Stimulated activated naive B cell treated with anti-CD40 and anti-IgM and Interleukin-4, amounts not matched to agents 10 μg/mL and 1 μg/mL and 100 μg/mL, for 72 hours (primary cell): ENCODE measurements around the gene HPS1.

Experiments used
- ATAC-seq, 2 donors: fragments of 150-1000 bp; cut with Tn5 transposase; replicated peaks; 2 replicates each; pipeline ENCODE4 v1.10.0; 2021; ENCODE audit warnings: moderate library complexity in 1 of 2
- DNase-seq: peaks from one replicate; pipeline ENCODE4 v3.0.0; 2021
- H3K27ac Mint-ChIP-seq: one replicate; pipeline ENCODE4 v1.8.0; 2022; ENCODE audit warnings: mild to moderate bottlenecking, mixed read lengths
- H3K27me3 Mint-ChIP-seq, 2 donors: one replicate each; pipeline ENCODE4 v1.8.0; 2022; ENCODE audit warnings: mixed read lengths in 2 of 2
- H3K36me3 Mint-ChIP-seq, 2 donors: one replicate each; pipeline ENCODE4 v1.8.0; 2022; ENCODE audit warnings: mixed read lengths in 2 of 2, mild to moderate bottlenecking in 1 of 2
- H3K4me1 Mint-ChIP-seq, 2 donors: one replicate each; pipeline ENCODE4 v1.8.0; 2022; ENCODE audit warnings: mixed read lengths in 2 of 2, mild to moderate bottlenecking in 1 of 2
- H3K4me3 Mint-ChIP-seq, 2 donors: one replicate each; pipeline ENCODE4 v1.8.0; 2022; ENCODE audit warnings: mild to moderate bottlenecking in 2 of 2, mixed read lengths in 2 of 2, moderate library complexity in 1 of 2
- H3K9me3 Mint-ChIP-seq, 2 donors: one replicate each; pipeline ENCODE4 v1.8.0; 2022; ENCODE audit warnings: mixed read lengths in 2 of 2, mild to moderate bottlenecking in 1 of 2

HPS1 gene

GRCh38 chr10:98446661-98447221 is at the start of gene HPS1:
TSS of gene HPS1 (minus strand) at chr10:98446935. CDS start at chr10:98443240, 3,695 bp downstream.
- peaks cover 37 to 57% of the 10 kb centered on the region in 2 donors for H3K4me1 Mint-ChIP-seq
- ATAC-seq: peak; percentile 87 to 92
- H3K27me3 Mint-ChIP-seq: no peaks in the 10 kb centered on the region
- peak within 1 kb of the TSS; percentile 93 to 98 for H3K4me3 Mint-ChIP-seq
- peaks cover 25 to 32% of the 10 kb centered on the region in 2 donors for H3K36me3 Mint-ChIP-seq
- H3K9me3 Mint-ChIP-seq: no peaks in the 10 kb centered on the region
- peak; percentile 90 for DNase-seq
- peak within 1 kb of the TSS; percentile 97 for H3K27ac Mint-ChIP-seq

DNA sequence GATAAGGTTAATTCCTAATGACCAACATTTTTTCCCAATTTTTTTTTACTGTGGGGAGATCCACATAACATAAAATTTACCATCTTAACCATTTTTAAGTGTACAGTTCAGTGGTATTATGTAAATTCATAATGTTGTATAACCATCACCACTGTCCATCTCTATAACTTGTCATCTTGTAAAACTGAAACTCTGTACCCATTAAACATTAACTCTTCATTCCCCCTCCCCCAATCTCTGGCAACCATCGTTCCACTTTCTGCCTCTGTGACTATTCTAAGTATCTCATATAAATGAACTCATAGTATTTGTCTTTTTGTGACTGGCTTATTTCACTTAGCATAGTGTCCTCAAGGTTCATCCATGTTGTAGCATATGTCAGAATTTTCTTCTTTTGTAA is 46.0 kb upstream of the HPS1 start:
- Mint-ChIP-seq H3K9me3 (peaks cover 12 to 13% of the 10 kb centered on the region in 2 donors), H3K27me3 (peaks cover 12 to 19% of the 10 kb centered on the region in 2 donors), H3K4me1 (no peaks in the 10 kb centered on the region), H3K4me3 (no peak overlapping the region), H3K27ac (no peak overlapping the region), H3K36me3 (peaks cover 0 to 10% of the 10 kb centered on the region in 2 donors)
- ATAC-seq: no peak
- no peak for DNase-seq

DNA sequence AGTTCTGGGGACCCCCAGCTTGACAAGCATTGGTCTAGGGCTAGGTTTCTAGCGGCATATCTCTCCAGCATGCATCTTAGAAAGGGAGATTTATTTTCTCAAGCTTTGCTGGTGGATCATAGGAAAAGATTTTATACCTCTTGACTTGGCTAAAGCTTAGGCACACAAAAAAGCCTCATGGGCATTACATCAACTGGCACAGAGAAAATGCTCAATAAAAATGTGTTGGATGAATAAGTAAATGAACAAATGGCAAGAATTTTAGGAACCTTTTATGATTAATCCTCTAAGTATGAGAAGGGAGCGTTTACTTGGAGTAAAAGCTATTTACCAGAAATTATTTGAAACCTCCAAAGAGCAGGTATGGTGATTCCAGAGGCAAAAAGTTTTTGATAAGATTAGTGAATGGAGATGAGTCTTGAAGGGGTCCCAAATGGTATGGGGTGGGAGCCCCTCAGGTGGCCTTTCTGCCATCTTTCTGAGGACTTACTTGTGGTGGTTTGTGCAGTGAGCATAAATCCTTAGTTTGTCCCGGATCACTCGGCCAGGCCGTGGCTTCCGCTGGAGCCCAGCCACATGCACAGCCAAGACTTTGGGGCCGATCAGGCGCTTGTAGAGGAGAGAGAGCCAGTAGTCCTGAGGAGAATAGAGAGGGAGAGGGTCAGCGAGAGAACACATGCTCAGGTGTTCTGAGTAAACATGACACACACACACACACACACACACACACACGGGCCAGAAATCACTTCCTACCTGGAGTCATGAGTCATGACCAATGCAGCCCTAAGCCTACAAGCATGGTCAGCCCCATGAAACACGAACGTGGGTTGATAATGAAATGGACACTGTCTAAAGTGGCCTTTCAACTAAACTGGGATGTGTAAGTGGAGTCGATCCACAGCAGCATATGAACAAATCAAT is 43.1 kb upstream of the HPS1 start:
- peaks cover 15 to 21% of the 10 kb centered on the region in 2 donors for H3K27me3 Mint-ChIP-seq
- H3K4me3 Mint-ChIP-seq: no peak overlapping the region
- H3K27ac Mint-ChIP-seq: no peak overlapping the region
- H3K4me1 Mint-ChIP-seq: no peaks in the 10 kb centered on the region
- H3K9me3 Mint-ChIP-seq: peaks cover 4% of the 10 kb centered on the region in 2 donors
- H3K36me3 Mint-ChIP-seq: no peaks in the 10 kb centered on the region
- DNase-seq (no peak), ATAC-seq (no peak)

GRCh38 chr10:98488669-98489430 is 42.1 kb upstream of the HPS1 start:
- peaks cover 20 to 26% of the 10 kb centered on the region in 2 donors for H3K27me3 Mint-ChIP-seq
- peaks cover 4% of the 10 kb centered on the region in 2 donors for H3K9me3 Mint-ChIP-seq
- no peaks in the 10 kb centered on the region for H3K36me3 Mint-ChIP-seq
- H3K27ac Mint-ChIP-seq: no peak overlapping the region
- H3K4me1 Mint-ChIP-seq: no peaks in the 10 kb centered on the region
- ATAC-seq (no peak), DNase-seq (no peak)
- no peak overlapping the region for H3K4me3 Mint-ChIP-seq

GRCh38 chr10:98487649-98488048 is 40.9 kb upstream of the HPS1 start:
- no peak overlapping the region for H3K27ac Mint-ChIP-seq
- no peak overlapping the region for H3K4me3 Mint-ChIP-seq
- no peak for DNase-seq
- peaks cover 2 to 4% of the 10 kb centered on the region in 2 donors for H3K9me3 Mint-ChIP-seq
- no peaks in the 10 kb centered on the region for H3K4me1 Mint-ChIP-seq
- H3K36me3 Mint-ChIP-seq: no peaks in the 10 kb centered on the region
- ATAC-seq: no peak
- peaks cover 20 to 26% of the 10 kb centered on the region in 2 donors for H3K27me3 Mint-ChIP-seq

DNA sequence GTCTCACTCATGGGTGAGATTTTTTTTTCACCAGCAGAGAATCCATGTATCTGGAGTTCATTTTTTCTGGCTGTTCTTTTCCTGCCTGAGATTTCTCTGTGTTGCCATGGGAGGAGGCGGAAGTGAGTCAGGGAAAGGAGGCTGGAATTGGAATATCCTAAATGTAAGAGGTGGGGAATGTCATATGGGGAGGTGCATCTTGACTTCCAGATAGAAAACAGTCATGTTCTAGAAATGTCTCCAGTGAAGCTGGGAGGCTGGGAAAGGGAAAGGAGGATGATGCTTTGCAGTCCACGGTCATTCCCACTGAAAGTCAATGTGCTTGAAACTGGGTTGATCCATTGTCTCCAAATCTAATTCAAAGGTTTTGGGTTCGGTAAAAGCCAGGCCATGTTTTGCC is 39.7 kb upstream of the HPS1 start:
- Mint-ChIP-seq H3K36me3 (no peaks in the 10 kb centered on the region), H3K4me3 (no peak overlapping the region), H3K4me1 (no peaks in the 10 kb centered on the region), H3K9me3 (peaks cover 2 to 4% of the 10 kb centered on the region in 2 donors), H3K27me3 (peaks cover 20 to 26% of the 10 kb centered on the region in 2 donors), H3K27ac (no peak overlapping the region)
- DNase-seq (no peak), ATAC-seq (no peak)

GRCh38 chr10:98485959-98486358 is 39.2 kb upstream of the HPS1 start:
- H3K27me3 Mint-ChIP-seq: peaks cover 20 to 26% of the 10 kb centered on the region in 2 donors
- ATAC-seq (no peak), DNase-seq (no peak)
- H3K27ac Mint-ChIP-seq: no peak overlapping the region
- H3K4me3 Mint-ChIP-seq: no peak overlapping the region
- no peaks in the 10 kb centered on the region for H3K36me3 Mint-ChIP-seq
- H3K9me3 Mint-ChIP-seq: peaks cover 2 to 4% of the 10 kb centered on the region in 2 donors
- no peaks in the 10 kb centered on the region for H3K4me1 Mint-ChIP-seq

DNA sequence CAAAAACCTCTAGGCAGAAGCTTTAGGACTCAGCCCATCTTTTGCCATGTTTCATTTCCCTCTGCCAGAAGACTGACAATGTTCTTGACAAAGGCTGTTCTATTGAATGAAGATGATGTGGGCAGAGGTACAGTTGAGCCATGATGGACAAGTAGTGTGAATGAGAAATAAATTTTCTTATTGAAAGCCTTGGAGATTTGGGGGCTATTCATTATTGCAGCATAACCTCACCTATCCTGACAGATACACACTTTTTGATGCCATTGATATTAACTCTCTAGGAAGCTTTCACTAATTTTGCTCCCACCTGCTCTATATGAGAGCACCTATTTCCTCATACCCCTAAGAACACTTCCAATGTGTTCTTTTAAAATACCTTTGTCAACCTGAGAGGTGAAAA is 36.9 kb upstream of the HPS1 start:
- DNase-seq (no peak), ATAC-seq (no peak)
- Mint-ChIP-seq H3K27me3 (peaks cover 20 to 24% of the 10 kb centered on the region in 2 donors), H3K4me1 (no peaks in the 10 kb centered on the region), H3K36me3 (no peaks in the 10 kb centered on the region), H3K9me3 (peaks cover 2 to 4% of the 10 kb centered on the region in 2 donors), H3K4me3 (no peak overlapping the region), H3K27ac (no peak overlapping the region)

GRCh38 chr10:98482096-98482495 is 35.4 kb upstream of the HPS1 start:
- no peaks in the 10 kb centered on the region for H3K4me1 Mint-ChIP-seq
- H3K4me3 Mint-ChIP-seq: no peak overlapping the region
- H3K27me3 Mint-ChIP-seq: peaks cover 16 to 24% of the 10 kb centered on the region in 2 donors
- no peaks in the 10 kb centered on the region for H3K36me3 Mint-ChIP-seq
- ATAC-seq (no peak), DNase-seq (no peak)
- H3K27ac Mint-ChIP-seq: no peak overlapping the region
- peaks cover 2 to 4% of the 10 kb centered on the region in 2 donors for H3K9me3 Mint-ChIP-seq

DNA sequence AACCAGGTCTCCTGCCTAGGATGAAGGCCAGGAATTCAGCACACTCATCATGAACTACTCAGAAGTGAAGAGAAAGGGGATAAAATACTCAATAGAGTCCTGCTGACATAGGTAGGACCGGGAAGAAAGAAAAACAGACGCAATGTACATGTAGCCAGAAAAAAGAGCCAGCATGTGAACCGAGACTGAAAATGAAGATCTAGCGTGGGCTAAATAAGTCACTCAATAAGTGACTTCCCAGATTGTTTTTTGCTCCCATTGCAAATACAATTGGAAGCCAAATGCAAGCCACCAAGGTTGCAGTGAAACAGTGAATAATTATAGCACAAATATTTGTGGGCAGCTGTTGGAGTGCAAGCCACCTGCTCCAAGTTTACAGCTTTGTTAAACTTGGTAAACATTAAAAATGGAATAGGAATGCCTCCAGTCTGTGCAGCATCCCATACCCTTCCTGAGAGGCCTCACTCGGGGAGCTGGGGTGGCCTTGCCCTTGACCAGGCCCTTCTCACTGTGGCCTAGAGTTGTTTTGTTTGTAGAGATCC is 34.7 kb upstream of the HPS1 start:
- Mint-ChIP-seq H3K4me1 (no peaks in the 10 kb centered on the region), H3K36me3 (no peaks in the 10 kb centered on the region), H3K4me3 (no peak overlapping the region), H3K27me3 (peaks cover 15 to 23% of the 10 kb centered on the region in 2 donors), H3K27ac (no peak overlapping the region), H3K9me3 (peaks cover 2 to 4% of the 10 kb centered on the region in 2 donors)
- DNase-seq: no peak
- no peak for ATAC-seq

GRCh38 chr10:98478430-98479222 is 31.9 kb upstream of the HPS1 start:
- Mint-ChIP-seq H3K9me3 (no peaks in the 10 kb centered on the region), H3K27me3 (peaks cover 6 to 7% of the 10 kb centered on the region in 2 donors), H3K27ac (no peak overlapping the region), H3K4me1 (peaks cover 5 to 12% of the 10 kb centered on the region in 2 donors), H3K4me3 (no peak overlapping the region), H3K36me3 (no peaks in the 10 kb centered on the region)
- ATAC-seq: no peak
- DNase-seq: no peak

DNA sequence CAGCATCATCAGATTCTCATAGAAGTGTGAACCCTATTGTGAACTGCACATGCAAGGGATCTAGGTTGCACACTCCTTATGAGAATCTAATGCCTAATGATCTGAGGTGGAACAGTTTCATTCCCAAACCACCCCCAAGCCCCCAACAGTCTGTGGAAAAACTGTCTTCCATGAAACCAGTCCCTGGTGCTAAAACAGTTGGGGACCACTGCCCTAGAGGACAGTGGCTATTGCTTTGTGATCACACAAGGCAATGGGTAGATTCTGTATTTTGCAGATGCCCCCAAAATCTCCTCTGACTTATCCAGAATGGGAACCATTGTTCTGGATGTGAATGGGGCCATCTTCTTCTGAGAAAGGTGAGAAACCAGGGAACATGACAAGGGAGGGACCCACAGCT is 31.1 kb upstream of the HPS1 start:
- H3K4me3 Mint-ChIP-seq: no peak overlapping the region
- ATAC-seq (no peak), DNase-seq (no peak)
- H3K36me3 Mint-ChIP-seq: no peaks in the 10 kb centered on the region
- H3K27ac Mint-ChIP-seq: no peak overlapping the region
- peaks cover 6 to 7% of the 10 kb centered on the region in 2 donors for H3K27me3 Mint-ChIP-seq
- peaks cover 5 to 12% of the 10 kb centered on the region in 2 donors for H3K4me1 Mint-ChIP-seq
- H3K9me3 Mint-ChIP-seq: no peaks in the 10 kb centered on the region

DNA sequence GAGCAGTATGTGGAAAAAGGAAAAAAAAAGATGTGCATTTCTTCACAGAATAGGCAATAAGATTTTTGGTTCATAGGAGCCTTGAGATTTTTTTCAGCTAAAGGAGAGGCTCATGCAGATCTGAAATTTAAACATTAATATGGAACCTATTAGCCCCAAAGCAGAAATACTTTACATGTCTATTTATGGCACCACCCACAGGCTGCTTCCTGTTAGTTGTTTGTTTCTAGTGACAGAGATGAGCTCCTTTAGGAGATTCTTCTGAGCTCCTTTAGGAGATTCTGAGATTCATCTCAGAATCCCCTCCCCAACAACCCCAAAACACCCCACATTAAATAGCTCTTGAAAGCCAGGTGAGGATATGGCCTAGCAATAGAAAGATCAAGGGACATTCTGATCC is 27.9 kb upstream of the HPS1 start:
- ATAC-seq (no peak), DNase-seq (no peak)
- no peaks in the 10 kb centered on the region for H3K9me3 Mint-ChIP-seq
- no peak overlapping the region for H3K4me3 Mint-ChIP-seq
- no peaks in the 10 kb centered on the region for H3K36me3 Mint-ChIP-seq
- no peak overlapping the region for H3K27ac Mint-ChIP-seq
- H3K27me3 Mint-ChIP-seq: peaks cover 16 to 19% of the 10 kb centered on the region in 2 donors
- peaks cover 5 to 12% of the 10 kb centered on the region in 2 donors for H3K4me1 Mint-ChIP-seq
